Activated naive CD8-positive, alpha-beta T cell treated with anti-CD3 and anti-CD28 coated beads, Interleukin-2, amount 10 ng/mL, durations not matched to agents 7 days and 5 days (primary cell): ENCODE data around the gene NLRP1. TPM values are rescaled to one million over a fixed set of nuclear protein-coding genes. Genes with fewer than 3 reads are reported as not detected.

Source experiments
- total RNA-seq, 2 experiments: library from RNA; stranded (reverse); gene quantifications; one replicate each; pipeline ENCODE4 v1.2.3, GENCODE V29; 2021

The NLRP1 gene
- total RNA-seq, 2 experiments from 2014 or later = 120 to 126 TPM

Other genes with a start within 250 kb of the NLRP1 start
- 10 to 100 TPM; 93.6 to 99.5 TPM for gene NUP88, start 164.8 kb downstream of the NLRP1 start, total RNA-seq
- 10 to 100 TPM; 61.9 to 63.9 TPM for gene RPAIN, start 164.3 kb downstream of the NLRP1 start, total RNA-seq
- 100 to 1,000 TPM; 109 to 112 TPM for gene C1QBP, start 145.4 kb downstream of the NLRP1 start, total RNA-seq
- gene DHX33, start 115.5 kb downstream of the NLRP1 start, total RNA-seq = 10 to 100 TPM; 14.4 to 14.5 TPM
- 10 to 100 TPM; 68.6 to 72.3 TPM for gene DERL2, start 98.3 kb downstream of the NLRP1 start, total RNA-seq
- 10 to 100 TPM; 38.4 to 39.5 TPM for gene MIS12, start 97.9 kb downstream of the NLRP1 start, total RNA-seq